Panc1 (cell line): Measurements from ENCODE around the gene CSF1R.

Source experiments
- POLR2AphosphoS5 ChIP-seq: IDR thresholded peaks from 2 replicates; pipeline ENCODE4 v1.6.1; 2012; ENCODE audit warnings: mild to moderate bottlenecking, low read depth, low read length, moderate library complexity
- REST ChIP-seq, 2 experiments: IDR thresholded peaks; 2 replicates each; pipeline ENCODE4 v1.6.1; 2011 to 2012; ENCODE audit warnings: low read depth in 2 of 2, control low read depth in 1 of 2, low read length in 1 of 2, mild to moderate bottlenecking in 1 of 2, moderate library complexity in 1 of 2; ENCODE audit not compliant: insufficient read depth in 1 of 2
- SIN3A ChIP-seq: IDR thresholded peaks from 2 replicates; pipeline ENCODE4 v1.6.1; 2012; ENCODE audit warnings: low read depth, mild to moderate bottlenecking, low read length, moderate library complexity, borderline replicate concordance; ENCODE audit not compliant: insufficient read depth
- TCF7L2 ChIP-seq: IDR thresholded peaks from 2 replicates; pipeline ENCODE4 v1.6.1; 2011; ENCODE audit warnings: mild to moderate bottlenecking, low read depth, low read length, inconsistent platforms
- TF ChIP-seq, protein P1 (sequence below): fragments of 450-650 bp; IDR thresholded peaks from 2 replicates; pipeline ENCODE4 v1.5.1; 2017; ENCODE audit warnings: mild to moderate bottlenecking

GRCh38 chr5:150024346-150024984 is 61.9 kb downstream of the CSF1R start:
- TF ChIP-seq, protein P1, sequence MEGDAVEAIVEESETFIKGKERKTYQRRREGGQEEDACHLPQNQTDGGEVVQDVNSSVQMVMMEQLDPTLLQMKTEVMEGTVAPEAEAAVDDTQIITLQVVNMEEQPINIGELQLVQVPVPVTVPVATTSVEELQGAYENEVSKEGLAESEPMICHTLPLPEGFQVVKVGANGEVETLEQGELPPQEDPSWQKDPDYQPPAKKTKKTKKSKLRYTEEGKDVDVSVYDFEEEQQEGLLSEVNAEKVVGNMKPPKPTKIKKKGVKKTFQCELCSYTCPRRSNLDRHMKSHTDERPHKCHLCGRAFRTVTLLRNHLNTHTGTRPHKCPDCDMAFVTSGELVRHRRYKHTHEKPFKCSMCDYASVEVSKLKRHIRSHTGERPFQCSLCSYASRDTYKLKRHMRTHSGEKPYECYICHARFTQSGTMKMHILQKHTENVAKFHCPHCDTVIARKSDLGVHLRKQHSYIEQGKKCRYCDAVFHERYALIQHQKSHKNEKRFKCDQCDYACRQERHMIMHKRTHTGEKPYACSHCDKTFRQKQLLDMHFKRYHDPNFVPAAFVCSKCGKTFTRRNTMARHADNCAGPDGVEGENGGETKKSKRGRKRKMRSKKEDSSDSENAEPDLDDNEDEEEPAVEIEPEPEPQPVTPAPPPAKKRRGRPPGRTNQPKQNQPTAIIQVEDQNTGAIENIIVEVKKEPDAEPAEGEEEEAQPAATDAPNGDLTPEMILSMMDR: no peak
- TF ChIP-seq POLR2AphosphoS5 (no peak), REST (IDR thresholded peaks at IDR 0.05; ENCODE audit: insufficient read depth in 1 of 2, low read depth in 2 of 2, low read length in 1 of 2) (no peak), SIN3A (no peak), TCF7L2 (no peak)
